Measurements from ENCODE around the gene VPS39. TPM values are rescaled to one million over a fixed set of nuclear protein-coding genes. Genes with fewer than 3 reads are reported as not detected.

Gene VPS39
- total and polyA plus RNA-seq, 2 of the 8 experiments (the other 6 are each of a cell fraction or from before 2014, with no cell fraction given), result 34.4 to 36.6 TPM

GRCh38 chr15:42166225-42166940, 41.7 kb downstream of the VPS39 start:
- Histone ChIP-seq H3K23ac (ENCODE audit: insufficient read length) (no peak overlapping the region), H3K4me2 (ENCODE audit: insufficient read depth in 1 of 2, low read depth in 2 of 2, low read length in 2 of 2) (no peak overlapping the region), H3K4me1 (replicated peaks in 1 of 4; ENCODE audit: control insufficient read depth in 3 of 4, insufficient read depth in 4 of 4, low read length in 3 of 4) (no peaks in the 10 kb centered on the region), H2BK120ac (replicated peaks; ENCODE audit: low read depth, low read length) (no peak overlapping the region), H3K4me3 (ENCODE audit: extremely low read depth in 1 of 4, insufficient read depth in 2 of 4, low read depth in 3 of 4, low read length in 4 of 4) (no peak overlapping the region), H3K23me2 (ENCODE audit: low read depth, low read length) (no peaks in the 10 kb centered on the region), H4K20me1 (replicated peaks in 1 of 2; ENCODE audit: control insufficient read depth in 1 of 2, insufficient read depth in 2 of 2, low read length in 2 of 2) (peaks cover 0 to 3% of the 10 kb centered on the region in 2 experiments), H3K9me3 (ENCODE audit: insufficient read depth in 2 of 2, low read depth in 1 of 2, low read length in 1 of 2) (no peaks in the 10 kb centered on the region), H3K9ac (replicated peaks in 1 of 4; ENCODE audit: extremely low read depth in 1 of 4, low read depth in 3 of 4, low read length in 3 of 4) (no peak overlapping the region), H2BK15ac (ENCODE audit: low read length) (no peak overlapping the region), H3K56ac (replicated peaks; ENCODE audit: insufficient read length, low read depth, low read length) (no peak overlapping the region), H2BK12ac (ENCODE audit: low read depth, low read length) (no peak overlapping the region), H3K27ac (ENCODE audit: low read depth, low read length) (no peak overlapping the region), H3K14ac (ENCODE audit: insufficient read length) (no peak overlapping the region), H2BK20ac (ENCODE audit: low read length) (no peak overlapping the region), H3K27me3 (replicated peaks in 1 of 4; ENCODE audit: control insufficient read depth in 3 of 4, extremely low read depth in 1 of 4, insufficient read depth in 3 of 4, low read length in 3 of 4) (no peaks in the 10 kb centered on the region), H4K8ac (ENCODE audit: extremely low read depth, insufficient read depth, low read length) (no peak overlapping the region), H2BK5ac (ENCODE audit: low read depth, low read length) (no peak overlapping the region), H3K4ac (replicated peaks; ENCODE audit: insufficient read length, low read depth, low read length) (no peak overlapping the region), H4K5ac (ENCODE audit: insufficient read length, low read depth, low read length) (no peak overlapping the region), H2AK5ac (ENCODE audit: low read depth, low read length) (no peak overlapping the region), H3K79me2 (ENCODE audit: control insufficient read depth in 1 of 2, insufficient read depth in 2 of 2, low read length in 2 of 2) (no peaks in the 10 kb centered on the region), H3K79me1 (ENCODE audit: low read depth, low read length) (no peaks in the 10 kb centered on the region), H2AFZ (ENCODE audit: low read length) (no peak overlapping the region), H3K18ac (ENCODE audit: extremely low read depth, low read length) (no peak overlapping the region), H4K91ac (replicated peaks; ENCODE audit: insufficient read length, low read length) (no peak overlapping the region), H3K36me3 (ENCODE audit: control insufficient read depth in 2 of 4, insufficient read depth in 4 of 4, low read length in 3 of 4) (peaks cover 21 to 84% (median 43%) of the 10 kb centered on the region in 4 experiments; a peak in 7 of 8 replicates)
- DNase-seq (ENCODE audit: low read depth in 1 of 2, low spot score in 2 of 2) (no peak), FAIRE-seq (no peak)
- ChIA-PET CTCF (ENCODE audit: partially characterized antibody) (interaction anchor here (1.1 kb wide), 1 partner anchor 219 kb away, joined by 3 read pairs; no protein-coding TSS in a partner anchor), POLR2A (ENCODE audit: partially characterized antibody) (no interaction called here)
- WGBS, 2 experiments (ENCODE audit: extremely low coverage in 1 of 2, insufficient coverage in 1 of 2, insufficient read length in 1 of 2, insufficient replicate concordance in 2 of 2, low coverage in 1 of 2, low lambda C conversion rate in 2 of 2, missing lambda C conversion rate in 1 of 2), result 88% methylated on average over 13 of the region's 13 CpGs; no CpG with 5 or more reads in 1 of the 2 experiments
- TF ChIP-seq, protein P1, sequence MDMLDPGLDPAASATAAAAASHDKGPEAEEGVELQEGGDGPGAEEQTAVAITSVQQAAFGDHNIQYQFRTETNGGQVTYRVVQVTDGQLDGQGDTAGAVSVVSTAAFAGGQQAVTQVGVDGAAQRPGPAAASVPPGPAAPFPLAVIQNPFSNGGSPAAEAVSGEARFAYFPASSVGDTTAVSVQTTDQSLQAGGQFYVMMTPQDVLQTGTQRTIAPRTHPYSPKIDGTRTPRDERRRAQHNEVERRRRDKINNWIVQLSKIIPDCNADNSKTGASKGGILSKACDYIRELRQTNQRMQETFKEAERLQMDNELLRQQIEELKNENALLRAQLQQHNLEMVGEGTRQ (IDR thresholded peaks at IDR 0.05; ENCODE audit: low read length), result no peak
- TF ChIP-seq SP1 (IDR thresholded peaks at IDR 0.05; ENCODE audit: low read depth, low read length), result no peak
- TF ChIP-seq KDM1A (IDR thresholded peaks at IDR 0.05; ENCODE audit: borderline replicate concordance, low read length), result no peak
- TF ChIP-seq CHD1 (IDR thresholded peaks at IDR 0.05; ENCODE audit: low read depth, low read length), result no peak
- no peak for TF ChIP-seq CBX5 (IDR thresholded peaks at IDR 0.05; ENCODE audit: low read depth, low read length)
- TF ChIP-seq RBBP5 (IDR thresholded peaks at IDR 0.05; ENCODE audit: borderline replicate concordance, low read depth, low read length), result no peak
- TF ChIP-seq POLR2A (IDR thresholded peaks at IDR 0.05; ENCODE audit: control extremely low read depth in 1 of 2, low read depth in 2 of 2, low read length in 2 of 2), result no peak
- TF ChIP-seq SIX5 (IDR thresholded peaks at IDR 0.05; ENCODE audit: low read depth, low read length), result no peak
- no peak for TF ChIP-seq BACH1 (IDR thresholded peaks at IDR 0.05; ENCODE audit: low read length)
- TF ChIP-seq ASH2L (IDR thresholded peaks at IDR 0.05; ENCODE audit: low read length), result no peak
- TF ChIP-seq RFX5 (IDR thresholded peaks at IDR 0.05; ENCODE audit: borderline replicate concordance, low read depth, low read length), result no peak
- no peak for TF ChIP-seq TBP (IDR thresholded peaks at IDR 0.05; ENCODE audit: low read depth, low read length)
- TF ChIP-seq RAD21 (IDR thresholded peaks at IDR 0.05 in 1 of 2, conservative IDR thresholded peaks at IDR 0.05 in 1 of 2; ENCODE audit: low read depth in 2 of 2, low read length in 2 of 2), result no peak
